GM12875 (cell line): ENCODE data around the gene ANKRD13A.

Source experiments
- H3K4me3 ChIP-seq: one replicate; pipeline ENCODE4 v1.5.1; 2011; ENCODE audit warnings: low read depth, low read length, control low read depth
- TF ChIP-seq, protein P1 (sequence below): IDR thresholded peaks from 2 replicates; pipeline ENCODE4 v1.5.1; 2011; ENCODE audit warnings: low read depth, mild to moderate bottlenecking, control low read depth, inconsistent platforms, low read length, moderate library complexity, borderline replicate concordance; ENCODE audit not compliant: insufficient read depth

The ANKRD13A gene

DNA sequence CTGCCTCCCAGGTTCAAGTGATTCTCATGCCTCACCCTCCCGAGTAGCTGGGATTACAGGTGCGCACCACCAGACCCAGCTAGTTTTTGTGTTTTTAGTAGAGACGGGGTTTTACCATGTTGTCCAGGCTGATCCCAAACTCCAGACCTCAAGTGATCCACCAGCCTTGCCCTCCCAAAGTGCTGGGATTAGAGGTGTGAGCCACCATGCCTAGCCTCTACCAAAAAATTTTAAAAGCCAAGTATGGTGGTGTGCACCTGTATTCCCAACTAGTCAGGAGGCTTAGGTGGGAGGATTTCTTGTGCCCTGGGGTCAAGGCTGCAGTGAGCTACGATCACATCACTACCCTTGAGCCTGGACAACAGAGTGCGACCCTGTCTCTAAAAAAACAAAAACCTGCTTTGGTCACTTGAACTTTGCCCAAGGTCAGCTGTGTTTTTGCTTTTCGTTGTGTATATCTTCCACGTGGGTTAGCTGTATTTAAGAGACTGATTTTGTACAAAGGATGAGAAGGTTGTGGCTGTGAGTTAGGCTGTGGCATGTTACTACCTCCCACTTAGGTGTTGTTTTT lies 36.4 kb downstream of the ANKRD13A start:
- TF ChIP-seq, protein P1, sequence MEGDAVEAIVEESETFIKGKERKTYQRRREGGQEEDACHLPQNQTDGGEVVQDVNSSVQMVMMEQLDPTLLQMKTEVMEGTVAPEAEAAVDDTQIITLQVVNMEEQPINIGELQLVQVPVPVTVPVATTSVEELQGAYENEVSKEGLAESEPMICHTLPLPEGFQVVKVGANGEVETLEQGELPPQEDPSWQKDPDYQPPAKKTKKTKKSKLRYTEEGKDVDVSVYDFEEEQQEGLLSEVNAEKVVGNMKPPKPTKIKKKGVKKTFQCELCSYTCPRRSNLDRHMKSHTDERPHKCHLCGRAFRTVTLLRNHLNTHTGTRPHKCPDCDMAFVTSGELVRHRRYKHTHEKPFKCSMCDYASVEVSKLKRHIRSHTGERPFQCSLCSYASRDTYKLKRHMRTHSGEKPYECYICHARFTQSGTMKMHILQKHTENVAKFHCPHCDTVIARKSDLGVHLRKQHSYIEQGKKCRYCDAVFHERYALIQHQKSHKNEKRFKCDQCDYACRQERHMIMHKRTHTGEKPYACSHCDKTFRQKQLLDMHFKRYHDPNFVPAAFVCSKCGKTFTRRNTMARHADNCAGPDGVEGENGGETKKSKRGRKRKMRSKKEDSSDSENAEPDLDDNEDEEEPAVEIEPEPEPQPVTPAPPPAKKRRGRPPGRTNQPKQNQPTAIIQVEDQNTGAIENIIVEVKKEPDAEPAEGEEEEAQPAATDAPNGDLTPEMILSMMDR: no peak
- H3K4me3 ChIP-seq: no peak overlapping the region

DNA sequence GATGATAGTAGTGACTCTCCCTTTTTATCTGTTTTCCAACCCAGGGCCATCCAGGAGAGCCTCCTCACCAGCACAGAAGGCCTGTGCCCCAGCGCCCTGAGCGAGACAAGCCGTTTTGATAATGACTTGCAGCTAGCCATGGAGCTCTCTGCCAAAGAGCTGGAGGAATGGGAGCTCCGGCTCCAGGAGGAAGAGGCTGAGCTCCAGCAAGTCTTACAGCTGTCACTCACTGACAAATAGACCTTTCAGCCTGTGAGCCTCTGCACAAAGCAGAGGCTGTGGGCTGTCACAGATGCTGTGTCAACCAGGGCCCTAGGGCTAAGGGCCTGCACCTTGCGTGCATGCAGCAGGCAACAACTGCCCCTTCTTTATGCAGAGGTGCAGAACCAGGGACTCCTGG lies 38.1 kb downstream of the ANKRD13A start:
- TF ChIP-seq, protein P1: no peak
- H3K4me3 ChIP-seq: no peak overlapping the region

DNA sequence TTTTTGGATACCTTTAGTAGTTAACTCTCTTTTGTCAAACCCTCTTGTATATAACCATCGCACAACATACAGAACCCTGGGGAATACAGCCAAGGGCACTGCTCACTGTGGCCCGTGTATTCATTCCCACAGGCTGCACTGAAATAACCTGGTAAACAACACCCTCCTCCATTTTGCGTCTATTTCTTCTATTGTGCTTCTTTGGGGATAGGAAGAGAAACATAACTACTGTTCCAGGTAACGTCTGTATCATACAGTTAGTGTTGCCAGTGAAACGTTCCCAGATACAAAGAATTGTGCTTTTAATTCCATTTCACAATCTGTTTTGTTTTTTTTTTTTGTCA lies 39.5 kb downstream of the ANKRD13A start:
- TF ChIP-seq, protein P1: no peak
- H3K4me3 ChIP-seq: no peak overlapping the region

DNA sequence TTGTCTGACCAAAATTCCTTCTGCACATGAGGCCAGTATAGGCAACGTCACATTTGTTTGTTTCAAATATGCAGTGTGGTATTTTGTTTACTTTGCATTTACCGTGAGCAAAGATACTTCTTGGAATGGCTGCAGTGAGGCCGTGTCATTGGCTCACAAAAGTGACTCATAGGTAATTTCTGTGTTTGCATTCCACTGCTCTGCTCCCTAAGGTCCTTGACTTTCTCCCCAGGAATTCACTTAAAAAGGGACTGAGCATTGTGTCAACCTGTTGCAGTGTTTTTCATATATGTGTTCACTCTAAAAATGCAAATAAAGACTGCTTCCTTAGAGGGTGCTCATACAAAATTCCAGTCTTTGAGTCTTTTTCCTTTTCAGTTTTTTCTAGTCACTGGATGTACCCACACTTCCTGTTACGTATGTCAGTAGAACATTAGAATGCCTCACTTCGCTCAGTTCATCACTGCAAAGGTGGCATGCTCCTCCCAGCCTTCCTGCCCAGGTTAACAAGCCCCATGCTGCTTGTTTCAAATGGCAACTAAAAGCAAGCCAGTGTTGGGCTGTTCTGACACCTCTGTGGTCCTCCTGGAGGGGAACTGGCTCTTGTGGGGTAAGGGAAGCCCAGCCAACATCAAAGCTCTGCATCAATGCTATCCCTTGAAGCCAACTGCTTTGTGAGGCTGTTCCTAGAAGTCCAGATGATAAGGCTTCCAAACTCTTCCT lies 40.0 kb downstream of the ANKRD13A start:
- TF ChIP-seq, protein P1: no peak
- no peak overlapping the region for H3K4me3 ChIP-seq

DNA sequence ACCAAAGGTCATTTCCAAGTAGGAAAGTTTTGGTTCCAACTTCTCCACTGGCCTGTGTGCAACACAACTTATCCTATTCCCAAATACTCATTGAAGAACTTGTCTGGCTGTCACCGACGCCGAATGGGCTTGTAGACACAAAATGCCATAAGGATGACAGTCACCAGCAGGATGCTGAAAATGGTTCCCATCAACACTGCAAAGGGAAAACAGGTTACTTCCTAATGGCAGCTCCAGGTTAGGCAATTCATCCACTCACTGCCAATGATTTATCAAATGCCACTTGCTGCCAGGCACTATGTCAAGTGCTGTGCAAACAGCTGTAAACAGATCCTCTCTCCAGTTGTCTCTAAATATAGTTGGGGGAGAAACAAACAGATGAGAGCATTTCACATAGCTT lies 43.0 kb downstream of the ANKRD13A start:
- TF ChIP-seq, protein P1: no peak

DNA sequence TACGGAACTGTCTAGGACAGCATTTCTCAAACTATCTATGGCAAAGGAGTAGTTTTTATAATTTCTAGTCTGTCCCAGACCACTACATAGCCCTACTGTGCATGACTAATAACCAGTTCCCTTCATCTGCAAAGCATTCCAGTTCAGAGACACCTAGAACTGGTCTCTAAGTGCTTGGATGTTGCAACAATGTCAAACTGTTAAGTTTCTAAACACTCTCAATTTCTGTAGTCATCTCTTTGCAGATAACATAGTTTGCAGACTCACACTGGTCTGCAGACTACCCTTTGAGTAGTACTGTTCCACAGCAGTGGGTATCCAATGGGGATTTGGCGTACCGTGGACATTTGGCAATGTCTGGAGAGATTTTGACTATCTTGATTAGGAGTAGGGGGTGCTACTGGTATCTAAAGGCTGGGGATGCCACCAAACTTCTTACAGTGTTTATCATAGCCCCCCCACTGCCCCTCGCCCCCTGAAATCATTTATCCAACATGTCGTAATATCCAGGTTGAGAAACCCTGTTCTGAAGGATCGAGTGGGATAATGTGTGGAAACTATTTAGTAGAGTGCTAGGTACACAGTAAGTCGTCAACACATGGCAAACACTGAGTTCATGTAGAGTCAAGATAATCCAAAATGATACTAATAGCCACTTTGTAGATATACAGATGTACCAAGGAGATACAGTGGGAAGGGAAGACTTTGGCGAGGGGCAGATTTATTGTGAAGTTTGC lies 47.4 kb downstream of the ANKRD13A start:
- TF ChIP-seq, protein P1: no peak
- H3K4me3 ChIP-seq: no peak overlapping the region

More for the DNA sequence above, 43.0 kb downstream of the ANKRD13A start:
- H3K4me3 ChIP-seq: no peak overlapping the region
